ENCODE data around the gene FAM110D. TPM values are rescaled to one million over a fixed set of nuclear protein-coding genes. Genes with fewer than 3 reads are reported as not detected.

The FAM110D gene
- total RNA-seq, 1 experiment from 2014 or later: not detected

DNA sequence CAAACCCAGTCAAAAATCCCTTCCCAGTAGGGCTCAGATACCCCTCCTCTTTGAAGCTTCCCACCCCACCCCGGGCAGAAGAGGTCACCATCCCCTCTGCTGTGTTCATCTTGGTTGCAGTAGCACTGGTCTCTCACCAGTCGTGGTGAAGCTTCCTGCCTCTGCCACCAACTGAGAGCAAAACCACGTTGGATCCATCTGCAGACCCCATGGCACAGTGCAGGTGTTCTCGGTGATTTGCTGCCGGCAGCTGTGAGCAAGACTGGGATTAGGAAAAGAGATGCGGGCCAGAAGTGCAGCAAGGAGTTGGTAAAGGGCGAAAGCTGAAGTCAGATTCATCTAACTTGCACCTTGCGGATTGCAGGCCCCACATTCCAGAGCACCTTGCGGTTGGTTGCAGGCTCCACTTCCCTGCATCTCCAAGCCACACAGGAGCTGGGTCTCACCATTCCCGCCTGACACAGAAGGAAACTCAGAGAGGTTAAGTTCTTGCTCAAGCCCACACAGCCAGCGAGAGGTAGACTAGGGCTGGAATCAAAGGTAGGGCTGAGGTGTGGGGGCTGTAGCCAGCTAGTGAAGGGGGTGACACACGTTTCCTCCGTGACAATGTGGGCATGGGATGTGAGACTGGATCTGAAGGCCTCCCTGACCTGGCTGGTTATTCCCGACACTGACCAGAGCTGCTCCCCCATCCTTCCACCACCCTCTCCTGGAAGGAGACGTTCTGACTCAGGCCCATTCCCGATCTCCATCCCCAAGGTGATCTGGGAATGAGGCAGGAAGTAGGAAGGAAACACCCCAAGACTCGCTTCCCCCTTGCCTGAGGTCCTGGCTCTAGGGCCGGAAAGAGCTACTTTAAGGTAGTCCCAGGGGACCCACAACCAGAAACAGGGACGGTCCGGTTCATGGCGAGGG lies 3.3 kb upstream of the FAM110D start:
- intact Hi-C loops (cut with micrococcal nuclease): no loop called here
- TF ChIP-seq EZH2phosphoT487 (IDR thresholded peaks at IDR 0.05; ENCODE audit: borderline replicate concordance, low read length) (no peak), EZH2 (IDR thresholded peaks at IDR 0.05; ENCODE audit: low read length, unreplicated experiment) (no peak)
- TF ChIP-seq, protein P1, sequence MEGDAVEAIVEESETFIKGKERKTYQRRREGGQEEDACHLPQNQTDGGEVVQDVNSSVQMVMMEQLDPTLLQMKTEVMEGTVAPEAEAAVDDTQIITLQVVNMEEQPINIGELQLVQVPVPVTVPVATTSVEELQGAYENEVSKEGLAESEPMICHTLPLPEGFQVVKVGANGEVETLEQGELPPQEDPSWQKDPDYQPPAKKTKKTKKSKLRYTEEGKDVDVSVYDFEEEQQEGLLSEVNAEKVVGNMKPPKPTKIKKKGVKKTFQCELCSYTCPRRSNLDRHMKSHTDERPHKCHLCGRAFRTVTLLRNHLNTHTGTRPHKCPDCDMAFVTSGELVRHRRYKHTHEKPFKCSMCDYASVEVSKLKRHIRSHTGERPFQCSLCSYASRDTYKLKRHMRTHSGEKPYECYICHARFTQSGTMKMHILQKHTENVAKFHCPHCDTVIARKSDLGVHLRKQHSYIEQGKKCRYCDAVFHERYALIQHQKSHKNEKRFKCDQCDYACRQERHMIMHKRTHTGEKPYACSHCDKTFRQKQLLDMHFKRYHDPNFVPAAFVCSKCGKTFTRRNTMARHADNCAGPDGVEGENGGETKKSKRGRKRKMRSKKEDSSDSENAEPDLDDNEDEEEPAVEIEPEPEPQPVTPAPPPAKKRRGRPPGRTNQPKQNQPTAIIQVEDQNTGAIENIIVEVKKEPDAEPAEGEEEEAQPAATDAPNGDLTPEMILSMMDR (conservative IDR thresholded peaks at IDR 0.05; ENCODE audit: low read depth, low read length): no peak
- no TSS peak for BruUV-seq (replicated peaks)
- peaks cover 5% of the 10 kb centered on the region for H3K4me1 ChIP-seq (ENCODE audit: insufficient read depth, low read length)
- no peak for ATAC-seq
- no peaks in the 10 kb centered on the region for H4K20me1 ChIP-seq (ENCODE audit: low read length)
- CTCF ChIA-PET: no interaction called here
- H3F3A ChIP-seq (ENCODE audit: low read length, unreplicated experiment): no peaks in the 10 kb centered on the region
- DNase-seq: no peak
- no peaks in the 10 kb centered on the region for H3K36me3 ChIP-seq (ENCODE audit: low read depth, low read length)
- H3K79me2 ChIP-seq (ENCODE audit: low read length): no peaks in the 10 kb centered on the region
- no peak overlapping the region for H3K4me3 ChIP-seq (ENCODE audit: low read length)
- H3K27ac ChIP-seq (ENCODE audit: low read length): no peak overlapping the region
- no peak overlapping the region for H3K9ac ChIP-seq (ENCODE audit: low read length)
- H3K9me2 ChIP-seq (replicated peaks; ENCODE audit: low read length): no peaks in the 10 kb centered on the region
- no peak overlapping the region for H2AFZ ChIP-seq (ENCODE audit: low read length)
- POLR2A ChIA-PET (ENCODE audit: unreplicated experiment): no interaction called here
- H3K9me3 ChIP-seq (ENCODE audit: low read length): no peaks in the 10 kb centered on the region
- H3K4me2 ChIP-seq (ENCODE audit: low read length): no peak overlapping the region
- H3K27me3 ChIP-seq (ENCODE audit: low read length): no peaks in the 10 kb centered on the region

DNA sequence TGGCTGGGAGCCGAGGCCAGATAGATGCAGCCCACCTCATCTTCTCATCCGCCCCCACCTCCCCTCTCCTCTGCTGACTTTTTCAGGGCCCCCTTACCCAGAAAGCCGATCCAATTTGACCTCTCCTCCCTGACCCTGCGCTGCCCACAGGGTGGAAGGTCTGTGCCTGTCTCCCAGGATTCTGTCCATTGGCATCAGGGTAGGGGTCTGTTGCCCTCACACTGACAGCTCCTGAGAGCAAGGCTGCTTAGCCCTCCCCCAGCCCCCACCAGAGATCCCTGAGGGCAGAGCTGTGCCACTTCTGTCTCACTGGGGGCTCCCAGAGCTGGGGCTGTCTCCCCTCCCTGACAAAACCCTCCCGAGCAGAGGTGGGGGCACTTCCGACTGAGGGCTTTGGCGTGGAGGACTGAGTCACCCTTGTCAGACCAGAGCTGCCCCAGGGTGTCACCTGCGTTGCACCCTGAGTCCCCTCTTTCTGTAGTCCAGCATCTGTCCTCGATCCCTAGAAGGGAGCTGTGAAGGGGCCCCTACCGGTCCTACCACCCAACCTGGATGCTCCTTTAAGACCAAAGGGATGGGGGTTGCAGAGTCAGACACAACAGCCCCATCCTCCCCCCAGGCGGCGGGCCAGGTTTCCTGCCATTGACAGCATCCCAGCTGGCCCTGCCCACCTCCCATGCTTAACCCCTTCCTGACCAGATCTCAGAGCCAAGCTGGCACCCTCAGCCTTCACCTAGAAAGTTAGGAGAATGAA lies 2.4 kb upstream of the FAM110D start:
- ATAC-seq (no peak), DNase-seq (no peak)
- ChIA-PET CTCF (no interaction called here), POLR2A (ENCODE audit: unreplicated experiment) (interaction anchor here (0.7 kb wide), 1 partner anchor 78 kb away, joined by 3 read pairs; the partner anchor contains the start of gene CEP85)
- H3K4me2 ChIP-seq (ENCODE audit: low read length): peak overlapping the region; percentile 49
- no peaks in the 10 kb centered on the region for H3K27me3 ChIP-seq (ENCODE audit: low read length)
- no peaks in the 10 kb centered on the region for H4K20me1 ChIP-seq (ENCODE audit: low read length)
- no peaks in the 10 kb centered on the region for H3K36me3 ChIP-seq (ENCODE audit: low read depth, low read length)
- no peak overlapping the region for H2AFZ ChIP-seq (ENCODE audit: low read length)
- H3K9me2 ChIP-seq (replicated peaks; ENCODE audit: low read length): no peaks in the 10 kb centered on the region
- H3K79me2 ChIP-seq (ENCODE audit: low read length): no peaks in the 10 kb centered on the region
- intact Hi-C loops (cut with micrococcal nuclease): no loop called here
- no peak overlapping the region for H3K9ac ChIP-seq (ENCODE audit: low read length)
- TF ChIP-seq EZH2phosphoT487 (IDR thresholded peaks at IDR 0.05; ENCODE audit: borderline replicate concordance, low read length) (no peak), EZH2 (IDR thresholded peaks at IDR 0.05; ENCODE audit: low read length, unreplicated experiment) (no peak)
- TF ChIP-seq, protein P1 (conservative IDR thresholded peaks at IDR 0.05; ENCODE audit: low read depth, low read length): no peak
- no TSS peak for BruUV-seq (replicated peaks)
- no peak overlapping the region for H3K27ac ChIP-seq (ENCODE audit: low read length)
- H3F3A ChIP-seq (ENCODE audit: low read length, unreplicated experiment): no peaks in the 10 kb centered on the region
- no peak overlapping the region for H3K4me3 ChIP-seq (ENCODE audit: low read length)
- peaks cover 8% of the 10 kb centered on the region for H3K4me1 ChIP-seq (ENCODE audit: insufficient read depth, low read length)
- H3K9me3 ChIP-seq (ENCODE audit: low read length): no peaks in the 10 kb centered on the region

Measured in PC-3 (cell line).